Ascending aorta (tissue), 2 donors: ENCODE measurements around the gene BCAT1. TPM values are rescaled to one million over a fixed set of nuclear protein-coding genes. Genes with fewer than 3 reads are reported as not detected.
A peak's percentile ranks its signal among the peaks of the same experiment; 100 is the strongest.

Experiments used
- DNase-seq, 2 donors: peaks; one replicate each; pipeline ENCODE4 v3.0.0-alpha.2; 2019; ENCODE audit warnings: low spot score in 2 of 2
- H3K27ac ChIP-seq, 2 donors: fragments of 200-600 bp; sonication (generic); one replicate each; pipeline ENCODE4 v1.5.1; 2016 to 2017; ENCODE audit warnings: mild to moderate bottlenecking in 1 of 2
- H3K27me3 ChIP-seq: fragments of 200-600 bp; sonication (generic); one replicate; pipeline ENCODE4 v1.5.1; 2017
- H3K36me3 ChIP-seq, 2 donors: fragments of 200-600 bp; sonication (generic); one replicate each; pipeline ENCODE4 v1.5.1; 2016
- H3K4me1 ChIP-seq, 2 donors: fragments of 200-600 bp; sonication (generic); one replicate each; pipeline ENCODE4 v1.5.1; 2016 to 2017; ENCODE audit warnings: mild to moderate bottlenecking in 1 of 2
- H3K4me3 ChIP-seq, 2 donors: fragments of 200-600 bp; sonication (generic); one replicate each; pipeline ENCODE4 v1.5.1; 2016 to 2017; ENCODE audit warnings: mild to moderate bottlenecking in 1 of 2
- H3K9me3 ChIP-seq, 2 donors: fragments of 200-600 bp; sonication (generic); one replicate each; pipeline ENCODE4 v1.5.1; 2016
- CTCF ChIP-seq, 3 experiments: fragments of 200-600 bp in 2 of 3; fragments of 450-650 bp in 1 of 3; sonication (generic) in 2 of 3; IDR thresholded peaks; one replicate each; pipeline ENCODE4 v1.5.1; 2016 to 2019; ENCODE audit warnings: antibody characterized with exemption in 3 of 3, mild to moderate bottlenecking in 1 of 3, moderate library complexity in 1 of 3
- intact Hi-C: fragments of 100-400 bp; cut with DNase I; formaldehyde crosslinking; loops from one replicate; pipeline ENCODE4 v1.15.1; 2023
- total RNA-seq: library from RNA; depleted of rRNA; stranded (reverse); fragments of >200 nt; gene quantifications from one replicate; pipeline ENCODE4 v1.1.0, GENCODE V29; 2016

The BCAT1 gene
- total RNA-seq: 16.5 TPM

- Histone ChIP-seq H3K36me3 (no peaks in the 10 kb centered on the region), H3K9me3 (no peaks in the 10 kb centered on the region), H3K27me3 (no peaks in the 10 kb centered on the region), H3K4me3 (peak within 1 kb of the TSS; percentile 57 to 79), H3K27ac (peak within 1 kb of the TSS in 1 of 2 donors; percentile 0), H3K4me1 (peaks cover 3% of the 10 kb centered on the region in 2 donors)
- TF ChIP-seq CTCF (IDR thresholded peaks at IDR 0.05): no peak
- DNase-seq: peak; percentile 31 to 75
- intact Hi-C loops: no loop called here
Observed at GRCh38 chr12:24948757-24949722, at the start of gene BCAT1. Gene BCAT1, minus strand, starts transcription at chr12:24949101. Its CDS starts 169 bp downstream, at chr12:24948932.

GRCh38 chr12:24997970-24998582 is 49.2 kb upstream of the BCAT1 start:
- no peaks in the 10 kb centered on the region for H3K9me3 ChIP-seq
- peak overlapping the region; percentile 27 to 73 for H3K27ac ChIP-seq
- intact Hi-C loops: no loop called here
- peaks cover 4 to 13% of the 10 kb centered on the region in 2 donors for H3K4me1 ChIP-seq
- no peaks in the 10 kb centered on the region for H3K36me3 ChIP-seq
- DNase-seq: no peak
- H3K4me3 ChIP-seq: peak overlapping the region in 1 of 2 donors; percentile 10
- no peaks in the 10 kb centered on the region for H3K27me3 ChIP-seq
- TF ChIP-seq CTCF (IDR thresholded peaks at IDR 0.05): no peak

GRCh38 chr12:24997496-24997895 is 48.6 kb upstream of the BCAT1 start:
- Histone ChIP-seq H3K4me1 (peaks cover 4 to 13% of the 10 kb centered on the region in 2 donors), H3K27me3 (no peaks in the 10 kb centered on the region), H3K36me3 (no peaks in the 10 kb centered on the region), H3K4me3 (no peak overlapping the region), H3K27ac (peak overlapping the region; percentile 27 to 73), H3K9me3 (no peaks in the 10 kb centered on the region)
- TF ChIP-seq CTCF (IDR thresholded peaks at IDR 0.05): no peak
- intact Hi-C loops: no loop called here
- no peak for DNase-seq

- H3K36me3 ChIP-seq: no peaks in the 10 kb centered on the region
Observed at GRCh38 chr12:24996820-24997219, 47.9 kb upstream of the BCAT1 start.

More at GRCh38 chr12:24996820-24997219, 47.9 kb upstream of the BCAT1 start:
- H3K27ac ChIP-seq: no peak overlapping the region
- no peak for TF ChIP-seq CTCF (IDR thresholded peaks at IDR 0.05)
- peaks cover 4 to 13% of the 10 kb centered on the region in 2 donors for H3K4me1 ChIP-seq
- H3K9me3 ChIP-seq: no peaks in the 10 kb centered on the region
- no peak for DNase-seq
- H3K27me3 ChIP-seq: no peaks in the 10 kb centered on the region
- intact Hi-C loops: no loop called here
- no peak overlapping the region for H3K4me3 ChIP-seq
